Measurements from ENCODE around the gene TMEM115. TPM values are rescaled to one million over a fixed set of nuclear protein-coding genes. Genes with fewer than 3 reads are reported as not detected.
A peak's percentile ranks its signal among the peaks of the same experiment; 100 is the strongest.

TMEM115 gene
- total and polyA plus RNA-seq, 10 of the 15 experiments (the other 5 are each of a cell fraction or from before 2014, with no cell fraction given), result 1.9 to 18.7 (median 13.2) TPM

- no TSS peak for BruUV-seq (replicated peaks)
- ChIA-PET POLR2A (interaction anchor here (0.5 to 2.0 kb wide), 5 partner anchors 15 to 1733 kb away, joined by 3 to 12 read pairs (median 4); partner anchors contain the start of genes HYAL3 and NAA80), SMC1A (ENCODE audit: uncharacterized antibody, unreplicated experiment) (no interaction called here), RAD21 (ENCODE audit: unreplicated experiment) (interaction anchor here (0.6 to 1.6 kb wide), 7 partner anchors 16 to 232 kb away, joined by 3 to 6 read pairs (median 3); partner anchors contain the start of genes HYAL3, IFRD2, NAA80 and RBM5), CTCF (interaction anchor here (0.5 to 5.1 kb wide), 5 partner anchors 15 to 48 kb away, joined by 3 to 72 read pairs (median 3); partner anchors contain the start of genes HYAL3, NAA80 and RASSF1)
- Histone ChIP-seq H3K9me3 (replicated peaks; ENCODE audit: control insufficient read depth, insufficient read depth, low read length) (no peaks in the 10 kb centered on the region), H3K9ac (ENCODE audit: control insufficient read depth, insufficient read depth, low read length) (peak overlapping the region; percentile 83), H3K36me3 (ENCODE audit: control insufficient read depth in 2 of 2, insufficient read depth in 2 of 2, low read length in 1 of 2) (peaks cover 2 to 4% of the 10 kb centered on the region in 2 experiments; a peak in 2 of 4 replicates), H3K4me3 (peak overlapping the region; percentile 70), H3K27ac (ENCODE audit: control insufficient read depth, insufficient read depth) (peak overlapping the region; percentile 88), H3K27me3 (replicated peaks in 1 of 2; ENCODE audit: control insufficient read depth in 2 of 2, insufficient read depth in 2 of 2, low read length in 1 of 2) (no peaks in the 10 kb centered on the region), H3K4me2 (ENCODE audit: control insufficient read depth, insufficient read depth) (peak overlapping the region; percentile 64), H4K20me1 (ENCODE audit: control insufficient read depth, insufficient read depth) (no peaks in the 10 kb centered on the region), H2AFZ (ENCODE audit: control insufficient read depth, low read depth, low read length) (peak overlapping the region; percentile 92), H3K79me2 (ENCODE audit: control insufficient read depth, insufficient read depth, low read length) (peaks cover 5% of the 10 kb centered on the region), H3K4me1 (ENCODE audit: control insufficient read depth, insufficient read depth, low read length) (peaks cover 23% of the 10 kb centered on the region)
- DNase-seq (ENCODE audit: low read depth, low spot score) (no peak), FAIRE-seq (no peak), ATAC-seq (peak; percentile 74)
- under 1% methylated on average over 38 of the region's 45 CpGs for WGBS (ENCODE audit: insufficient coverage, insufficient replicate concordance, low lambda C conversion rate, missing lambda C conversion rate)
- intact Hi-C loops (cut with micrococcal nuclease; ENCODE audit: unreplicated experiment), result loop anchor here (1.0 kb wide), 1 partner anchor 22 kb away; the partner anchor contains the start of genes HYAL3 and NAA80
- in situ Hi-C loops (cut with MboI), result no loop called here
- TF ChIP-seq ZNF384 (IDR thresholded peaks at IDR 0.05; ENCODE audit: borderline replicate concordance, low read depth, low read length), result no peak
- 0 out of 2 replicates have a peak, but pooled peaks have one; percentile 80 for TF ChIP-seq NR2F1 (conservative IDR thresholded peaks at IDR 0.05)
- no peak for TF ChIP-seq SIN3A (IDR thresholded peaks at IDR 0.05; ENCODE audit: low read depth, low read length)
- TF ChIP-seq SP1 (IDR thresholded peaks at IDR 0.05; ENCODE audit: low read depth, low read length), result no peak
- no peak for TF ChIP-seq STAT1 (conservative IDR thresholded peaks at IDR 0.05)
- no peak for TF ChIP-seq ZBTB11 (CRISPR knock-in tag; IDR thresholded peaks at IDR 0.05)
- no peak for TF ChIP-seq HDAC6 (IDR thresholded peaks at IDR 0.05; ENCODE audit: unreplicated experiment)
- TF ChIP-seq USF2 (IDR thresholded peaks at IDR 0.05; ENCODE audit: borderline replicate concordance, low read depth, low read length), result peak; percentile 10
- no peak for TF ChIP-seq EED (IDR thresholded peaks at IDR 0.05; ENCODE audit: low read depth)
- TF ChIP-seq RAD21 (IDR thresholded peaks at IDR 0.05; ENCODE audit: insufficient read depth, low read depth, low read length), result no peak
- TF ChIP-seq USF1 (IDR thresholded peaks at IDR 0.05; ENCODE audit: borderline replicate concordance, extremely low read length, insufficient read depth, low read depth, low read length), result peak; percentile 81
- TF ChIP-seq TAF1 (IDR thresholded peaks at IDR 0.05; ENCODE audit: borderline replicate concordance, low read depth, low read length), result 0 out of 2 replicates have a peak, but pooled peaks have one; percentile 12
- TF ChIP-seq BCL11A (IDR thresholded peaks at IDR 0.05; ENCODE audit: low read depth, low read length), result no peak
- peak; percentile 42; the same call in 1 of the 2 replicates for TF ChIP-seq MAX (IDR thresholded peaks at IDR 0.05; ENCODE audit: low read depth, low read length)
- 0 out of 2 replicates have a peak, but pooled peaks have one; percentile 60 for TF ChIP-seq HDAC2 (IDR thresholded peaks at IDR 0.05)
- 0 out of 2 replicates have a peak, but pooled peaks have one; percentile 93 for TF ChIP-seq GATAD2B (conservative IDR thresholded peaks at IDR 0.05; ENCODE audit: low read depth)
- no peak for TF ChIP-seq ZNF217 (IDR thresholded peaks at IDR 0.05)
- TF ChIP-seq KDM1A (IDR thresholded peaks at IDR 0.05; ENCODE audit: borderline replicate concordance), result no peak
- 0 out of 2 replicates have a peak, but pooled peaks have one; percentile 18 for TF ChIP-seq POLR2AphosphoS5 (IDR thresholded peaks at IDR 0.05; ENCODE audit: low read length)
- TF ChIP-seq MEF2B (IDR thresholded peaks at IDR 0.05; ENCODE audit: partially characterized antibody, poor library complexity, severe bottlenecking), result no peak
Observed at GRCh38 chr3:50320853-50321335, 38.4 kb downstream of the TMEM115 start.
